ENCODE results near the gene NAT14. TPM values are rescaled to one million over a fixed set of nuclear protein-coding genes. Genes with fewer than 3 reads are reported as not detected.

NAT14 gene
- total RNA-seq, 2 experiments from 2014 or later: 28.3 to 29.1 TPM

DNA sequence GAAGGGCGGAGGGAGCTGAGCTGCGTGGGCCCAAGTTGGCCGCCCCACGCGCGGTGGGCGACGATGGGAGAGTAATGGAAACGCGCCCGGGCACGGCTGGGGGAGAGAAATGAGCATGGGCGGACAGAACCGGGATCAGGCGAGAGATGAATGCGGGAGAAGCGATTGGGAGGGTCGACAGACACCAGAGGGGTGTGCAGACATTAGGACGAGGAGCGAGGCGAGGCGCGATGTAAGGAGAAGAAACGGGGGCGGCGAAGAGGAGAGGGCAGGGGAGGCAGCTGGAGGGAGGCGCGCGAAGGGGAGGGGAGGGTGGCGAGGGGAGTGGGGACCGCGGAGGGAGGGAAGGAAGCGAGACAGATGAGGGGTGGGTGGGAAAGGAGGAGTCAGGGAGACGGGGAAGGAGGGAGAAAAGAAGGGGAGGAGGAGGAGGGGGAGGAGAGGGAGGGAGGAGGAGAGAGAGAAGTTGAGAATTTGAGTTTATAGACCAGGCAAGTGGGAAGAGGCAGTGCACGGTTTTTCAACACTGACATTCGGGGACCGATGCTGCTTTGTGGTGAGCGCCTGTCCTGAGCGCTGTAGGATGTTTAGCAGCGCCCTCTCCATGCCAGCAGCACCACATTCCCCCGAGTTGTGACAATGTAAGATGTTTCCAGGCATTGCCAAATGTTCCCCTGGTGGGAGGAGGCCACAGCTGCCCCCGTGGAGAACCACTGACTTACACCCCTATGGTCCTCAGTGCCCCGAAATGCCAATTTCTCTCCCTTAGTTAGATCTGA lies 41.8 kb upstream of the NAT14 start, which contains the start of gene SHISA7:
Gene SHISA7, minus strand, starts transcription at position 256 of the 779 bp plus-strand sequence. CDS start 437 bp downstream, outside the sequence.
- TF ChIP-seq, protein P1, sequence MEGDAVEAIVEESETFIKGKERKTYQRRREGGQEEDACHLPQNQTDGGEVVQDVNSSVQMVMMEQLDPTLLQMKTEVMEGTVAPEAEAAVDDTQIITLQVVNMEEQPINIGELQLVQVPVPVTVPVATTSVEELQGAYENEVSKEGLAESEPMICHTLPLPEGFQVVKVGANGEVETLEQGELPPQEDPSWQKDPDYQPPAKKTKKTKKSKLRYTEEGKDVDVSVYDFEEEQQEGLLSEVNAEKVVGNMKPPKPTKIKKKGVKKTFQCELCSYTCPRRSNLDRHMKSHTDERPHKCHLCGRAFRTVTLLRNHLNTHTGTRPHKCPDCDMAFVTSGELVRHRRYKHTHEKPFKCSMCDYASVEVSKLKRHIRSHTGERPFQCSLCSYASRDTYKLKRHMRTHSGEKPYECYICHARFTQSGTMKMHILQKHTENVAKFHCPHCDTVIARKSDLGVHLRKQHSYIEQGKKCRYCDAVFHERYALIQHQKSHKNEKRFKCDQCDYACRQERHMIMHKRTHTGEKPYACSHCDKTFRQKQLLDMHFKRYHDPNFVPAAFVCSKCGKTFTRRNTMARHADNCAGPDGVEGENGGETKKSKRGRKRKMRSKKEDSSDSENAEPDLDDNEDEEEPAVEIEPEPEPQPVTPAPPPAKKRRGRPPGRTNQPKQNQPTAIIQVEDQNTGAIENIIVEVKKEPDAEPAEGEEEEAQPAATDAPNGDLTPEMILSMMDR (conservative IDR thresholded peaks at IDR 0.05; ENCODE audit: low read length): no peak
- TF ChIP-seq EZH2phosphoT487 (IDR thresholded peaks at IDR 0.05; ENCODE audit: borderline replicate concordance, low read depth, low read length): no peak
- POLR2A ChIA-PET: no interaction called here
- no peak for DNase-seq (ENCODE audit: low spot score)
- Histone ChIP-seq H3K9me3 (ENCODE audit: low read length) (no peaks in the 10 kb centered on the region), H3K9me2 (ENCODE audit: insufficient read depth, low read length) (no peaks in the 10 kb centered on the region), H3K4me1 (ENCODE audit: insufficient read depth, low read length, poor library complexity, severe bottlenecking) (no peaks in the 10 kb centered on the region), H4K20me1 (ENCODE audit: insufficient read depth, low read length) (no peaks in the 10 kb centered on the region), H3K4me3 (ENCODE audit: low read depth, low read length, poor library complexity, severe bottlenecking) (no peak within 1 kb of the TSS), H3K27ac (ENCODE audit: low read depth, low read length, poor library complexity, severe bottlenecking) (no peak within 1 kb of the TSS), H2AFZ (ENCODE audit: low read length) (no peak within 1 kb of the TSS), H3K79me2 (ENCODE audit: insufficient read depth, low read depth, low read length) (no peaks in the 10 kb centered on the region), H3K36me3 (ENCODE audit: insufficient read depth, low read length) (no peaks in the 10 kb centered on the region), H3K4me2 (ENCODE audit: low read length) (no peak within 1 kb of the TSS)
- intact Hi-C loops (cut with micrococcal nuclease; ENCODE audit: unreplicated experiment): no loop called here
- CTCF ChIA-PET (ENCODE audit: unreplicated experiment): no interaction called here
- no TSS peak for BruUV-seq (replicated peaks)

DNA sequence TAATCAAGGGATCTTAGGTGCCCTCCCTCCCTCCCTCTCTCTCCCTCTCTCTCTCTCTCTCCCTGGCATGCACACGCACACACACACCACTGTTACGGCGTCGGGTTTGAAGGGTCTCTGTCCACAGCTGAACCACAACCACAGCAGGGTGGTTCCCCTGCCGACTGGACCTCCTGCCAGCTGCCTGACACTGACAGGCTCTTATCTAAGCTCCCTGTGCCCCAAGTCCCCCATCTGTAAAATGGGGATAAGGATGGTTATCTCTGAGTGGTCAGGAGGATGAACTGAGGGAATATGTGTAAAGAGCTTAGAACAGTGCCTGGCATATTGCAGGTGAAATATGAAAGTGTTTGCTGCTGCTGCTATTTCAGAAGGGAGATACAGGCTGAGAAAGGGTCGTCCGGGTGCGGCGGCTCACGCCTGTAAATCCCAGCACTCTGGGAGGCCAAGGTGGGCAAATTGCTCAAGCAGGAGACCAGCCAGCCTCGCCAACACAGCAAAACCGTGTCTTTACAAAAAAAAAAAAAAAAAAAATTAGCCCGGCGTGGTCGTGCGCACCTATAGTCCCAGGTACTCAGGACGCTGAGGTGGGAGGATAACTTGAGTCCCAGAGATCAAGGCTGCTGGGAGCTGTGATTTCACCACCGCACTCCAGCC lies 41.0 kb upstream of the NAT14 start:
- intact Hi-C loops (cut with micrococcal nuclease; ENCODE audit: unreplicated experiment): no loop called here
- no peaks in the 10 kb centered on the region for H3K4me1 ChIP-seq (ENCODE audit: insufficient read depth, low read length, poor library complexity, severe bottlenecking)
- H3K4me2 ChIP-seq (ENCODE audit: low read length): no peak overlapping the region
- no peak overlapping the region for H2AFZ ChIP-seq (ENCODE audit: low read length)
- no peaks in the 10 kb centered on the region for H3K36me3 ChIP-seq (ENCODE audit: insufficient read depth, low read length)
- H3K4me3 ChIP-seq (ENCODE audit: low read depth, low read length, poor library complexity, severe bottlenecking): no peak overlapping the region
- H3K79me2 ChIP-seq (ENCODE audit: insufficient read depth, low read depth, low read length): no peaks in the 10 kb centered on the region
- no peaks in the 10 kb centered on the region for H4K20me1 ChIP-seq (ENCODE audit: insufficient read depth, low read length)
- H3K9me2 ChIP-seq (ENCODE audit: insufficient read depth, low read length): no peaks in the 10 kb centered on the region
- DNase-seq (ENCODE audit: low spot score): no peak
- ChIA-PET POLR2A (no interaction called here), CTCF (ENCODE audit: unreplicated experiment) (no interaction called here)
- no peak for TF ChIP-seq EZH2phosphoT487 (IDR thresholded peaks at IDR 0.05; ENCODE audit: borderline replicate concordance, low read depth, low read length)
- BruUV-seq (replicated peaks): no TSS peak
- no peak overlapping the region for H3K27ac ChIP-seq (ENCODE audit: low read depth, low read length, poor library complexity, severe bottlenecking)
- H3K9me3 ChIP-seq (ENCODE audit: low read length): no peaks in the 10 kb centered on the region

DNA sequence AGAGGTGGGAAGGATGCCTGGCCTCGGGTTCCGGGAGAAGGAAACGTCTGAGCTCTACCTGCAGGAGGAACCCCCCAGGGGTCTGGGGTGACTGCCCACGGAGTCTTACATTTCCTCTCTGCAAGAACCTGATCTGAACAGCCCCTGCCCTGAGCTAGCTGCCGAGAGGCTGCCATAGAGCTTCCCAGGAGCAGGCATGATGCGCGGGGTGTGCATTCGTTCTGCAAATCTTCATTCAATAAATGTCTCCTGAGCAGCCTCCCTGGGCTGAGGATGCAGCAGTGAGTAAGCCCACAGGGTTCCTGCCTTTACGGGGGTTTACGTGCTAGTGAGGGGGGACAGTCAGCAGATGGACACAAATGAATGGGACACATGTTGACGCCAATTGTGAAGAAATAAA lies 40.3 kb upstream of the NAT14 start:
- Histone ChIP-seq H3K4me3 (ENCODE audit: low read depth, low read length, poor library complexity, severe bottlenecking) (no peak overlapping the region), H3K4me2 (ENCODE audit: low read length) (no peak overlapping the region), H3K79me2 (ENCODE audit: insufficient read depth, low read depth, low read length) (no peaks in the 10 kb centered on the region), H3K9me3 (ENCODE audit: low read length) (no peaks in the 10 kb centered on the region), H3K27ac (ENCODE audit: low read depth, low read length, poor library complexity, severe bottlenecking) (no peak overlapping the region), H3K36me3 (ENCODE audit: insufficient read depth, low read length) (no peaks in the 10 kb centered on the region), H3K4me1 (ENCODE audit: insufficient read depth, low read length, poor library complexity, severe bottlenecking) (no peaks in the 10 kb centered on the region), H3K9me2 (ENCODE audit: insufficient read depth, low read length) (no peaks in the 10 kb centered on the region), H2AFZ (ENCODE audit: low read length) (no peak overlapping the region), H4K20me1 (ENCODE audit: insufficient read depth, low read length) (no peaks in the 10 kb centered on the region)
- ChIA-PET CTCF (ENCODE audit: unreplicated experiment) (no interaction called here), POLR2A (no interaction called here)
- intact Hi-C loops (cut with micrococcal nuclease; ENCODE audit: unreplicated experiment): no loop called here
- BruUV-seq (replicated peaks): no TSS peak
- TF ChIP-seq EZH2phosphoT487 (IDR thresholded peaks at IDR 0.05; ENCODE audit: borderline replicate concordance, low read depth, low read length): no peak
- TF ChIP-seq, protein P1 (conservative IDR thresholded peaks at IDR 0.05; ENCODE audit: low read length): no peak
- DNase-seq (ENCODE audit: low spot score): no peak

Data from OCI-LY7 (cell line).